ENCODE results near the gene MYL6B. TPM values are rescaled to one million over a fixed set of nuclear protein-coding genes. Genes with fewer than 3 reads are reported as not detected.

The MYL6B gene
- total RNA-seq = 40.8 TPM

GRCh38 chr12:56152132-56152755 lies at the start of gene MYL6B:
MYL6B (plus strand) TSS chr12:56152587; CDS start chr12:56153919, 1,332 bp downstream.
- no peaks in the 10 kb centered on the region for H3K27me3 ChIP-seq
- H3K9me3 ChIP-seq = no peaks in the 10 kb centered on the region
- no peak for DNase-seq (ENCODE audit: extremely low spot score in 2 of 2)
- no peak for TF ChIP-seq CTCF (IDR thresholded peaks at IDR 0.05)
- TF ChIP-seq POLR2A (IDR thresholded peaks at IDR 0.05) = peak in 1 of 2 donors; percentile 28
- peak; percentile 89 to 99 for TF ChIP-seq POLR2AphosphoS5 (IDR thresholded peaks at IDR 0.05; ENCODE audit: insufficient read depth in 1 of 2, low read depth in 1 of 2)
- peak within 1 kb of the TSS; percentile 42 to 57 for H3K4me3 ChIP-seq
- peaks cover 33% of the 10 kb centered on the region for H3K4me1 ChIP-seq
- H3K27ac ChIP-seq = peak within 1 kb of the TSS; percentile 89
- no peaks in the 10 kb centered on the region for H3K36me3 ChIP-seq
- intact Hi-C loops (cut with DNase I) = no loop called here

- peaks cover 0 to 19% of the 10 kb centered on the region in 2 donors for H3K36me3 ChIP-seq
- no peak for DNase-seq (ENCODE audit: extremely low spot score in 2 of 2)
- intact Hi-C loops (cut with DNase I) = no loop called here
- H3K27ac ChIP-seq = no peak overlapping the region
- H3K27me3 ChIP-seq = no peaks in the 10 kb centered on the region
- no peaks in the 10 kb centered on the region for H3K9me3 ChIP-seq
- H3K4me1 ChIP-seq = peaks cover 35% of the 10 kb centered on the region
- TF ChIP-seq POLR2A (IDR thresholded peaks at IDR 0.05) (no peak), POLR2AphosphoS5 (IDR thresholded peaks at IDR 0.05; ENCODE audit: insufficient read depth in 1 of 2, low read depth in 1 of 2) (no peak), CTCF (IDR thresholded peaks at IDR 0.05) (no peak)
- H3K4me3 ChIP-seq = no peak overlapping the region
These were observed 49.7 kb upstream of the MYL6B start for GRCh38 chr12:56102683-56103065.

- no peak for DNase-seq (ENCODE audit: extremely low spot score in 2 of 2)
- Histone ChIP-seq H3K4me1 (peaks cover 35% of the 10 kb centered on the region), H3K27ac (peak overlapping the region; percentile 85), H3K4me3 (peak overlapping the region; percentile 62 to 97), H3K36me3 (peaks cover 0 to 24% of the 10 kb centered on the region in 2 donors), H3K9me3 (no peaks in the 10 kb centered on the region), H3K27me3 (no peaks in the 10 kb centered on the region)
- intact Hi-C loops (cut with DNase I) = no loop called here
- TF ChIP-seq CTCF (IDR thresholded peaks at IDR 0.05) = no peak
- TF ChIP-seq POLR2A (IDR thresholded peaks at IDR 0.05) = no peak
- TF ChIP-seq POLR2AphosphoS5 (IDR thresholded peaks at IDR 0.05; ENCODE audit: insufficient read depth in 1 of 2, low read depth in 1 of 2) = no peak
These were observed 49.2 kb upstream of the MYL6B start for GRCh38 chr12:56103066-56103711.

GRCh38 chr12:56103823-56104108 lies 48.6 kb upstream of the MYL6B start:
- Histone ChIP-seq H3K27me3 (no peaks in the 10 kb centered on the region), H3K9me3 (no peaks in the 10 kb centered on the region), H3K27ac (peak overlapping the region; percentile 85), H3K4me1 (peaks cover 35% of the 10 kb centered on the region), H3K4me3 (peak overlapping the region; percentile 62 to 97), H3K36me3 (peaks cover 0 to 29% of the 10 kb centered on the region in 2 donors)
- intact Hi-C loops (cut with DNase I) = no loop called here
- DNase-seq (ENCODE audit: extremely low spot score in 2 of 2) = no peak
- no peak for TF ChIP-seq CTCF (IDR thresholded peaks at IDR 0.05)
- no peak for TF ChIP-seq POLR2A (IDR thresholded peaks at IDR 0.05)
- no peak for TF ChIP-seq POLR2AphosphoS5 (IDR thresholded peaks at IDR 0.05; ENCODE audit: insufficient read depth in 1 of 2, low read depth in 1 of 2)

Data from vagina (tissue), 2 donors.